Stimulated activated CD8-positive, alpha-beta memory T cell treated with anti-CD3 and anti-CD28 coated beads, Interleukin-4, amount 100 ng/mL, for 48 hours (primary cell): ENCODE results near the gene GFER.
"Not testable (repeated sequence)": the region's sequence is repeated elsewhere in the genome, so short reads cannot be mapped to it uniquely, and the experiment has no call there.

ENCODE experiments used
- DNase-seq: peaks from one replicate; pipeline ENCODE4 v3.0.0-alpha.2; 2020

GFER gene

DNA sequence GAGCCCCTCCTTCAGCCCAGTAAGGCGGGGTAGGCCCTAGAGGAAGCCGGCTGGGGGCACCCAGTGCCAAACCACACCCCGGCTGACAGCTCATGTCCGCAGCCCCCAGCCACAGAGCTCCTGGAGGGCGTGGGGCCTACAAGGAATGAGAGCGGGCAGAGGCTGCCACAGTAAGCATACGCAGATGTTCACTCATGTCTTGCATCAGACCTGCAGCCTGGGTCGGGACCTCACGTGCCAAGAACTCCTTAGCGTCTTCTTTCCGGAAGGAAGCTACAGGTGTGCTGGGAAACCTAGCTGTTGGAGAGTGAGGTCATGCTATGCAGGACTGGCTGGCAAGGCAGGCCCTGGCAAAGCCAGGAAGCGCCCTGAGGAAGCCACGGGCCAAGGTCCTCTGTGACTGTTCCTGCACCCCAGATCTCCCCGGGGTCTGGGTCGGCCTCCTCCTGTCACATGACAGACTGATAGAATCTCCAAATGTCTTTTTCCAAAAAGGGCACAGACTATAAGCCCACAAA is 24.1 kb downstream of the GFER start:
- peak; percentile 67 for DNase-seq

DNA sequence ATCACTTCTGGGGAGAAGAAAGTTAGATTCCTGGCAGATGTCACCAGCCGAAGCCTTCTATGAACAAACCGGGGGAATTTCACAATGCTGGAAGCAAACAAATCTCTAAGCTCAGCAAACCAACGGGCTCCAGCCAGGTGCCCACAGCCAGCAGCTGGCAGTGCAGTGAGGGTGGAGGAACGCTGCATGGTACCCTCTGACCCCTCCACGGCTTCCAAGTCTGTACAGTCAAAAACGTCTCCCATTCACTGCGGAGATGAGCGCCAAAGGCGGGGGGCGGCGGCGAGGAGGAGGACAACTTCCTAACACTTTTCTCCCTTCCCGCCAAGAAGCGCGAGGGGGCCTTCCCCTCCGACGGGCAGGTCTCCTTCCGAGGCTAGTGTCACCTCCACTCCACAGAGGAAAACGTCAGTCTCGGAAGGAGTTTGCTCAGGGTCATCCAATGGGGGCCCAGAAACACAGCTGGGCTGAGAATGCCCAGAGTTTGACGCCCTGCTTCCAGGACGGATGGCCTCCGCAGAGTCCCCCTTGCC is 24.7 kb downstream of the GFER start:
- DNase-seq = peak; percentile 64

DNA sequence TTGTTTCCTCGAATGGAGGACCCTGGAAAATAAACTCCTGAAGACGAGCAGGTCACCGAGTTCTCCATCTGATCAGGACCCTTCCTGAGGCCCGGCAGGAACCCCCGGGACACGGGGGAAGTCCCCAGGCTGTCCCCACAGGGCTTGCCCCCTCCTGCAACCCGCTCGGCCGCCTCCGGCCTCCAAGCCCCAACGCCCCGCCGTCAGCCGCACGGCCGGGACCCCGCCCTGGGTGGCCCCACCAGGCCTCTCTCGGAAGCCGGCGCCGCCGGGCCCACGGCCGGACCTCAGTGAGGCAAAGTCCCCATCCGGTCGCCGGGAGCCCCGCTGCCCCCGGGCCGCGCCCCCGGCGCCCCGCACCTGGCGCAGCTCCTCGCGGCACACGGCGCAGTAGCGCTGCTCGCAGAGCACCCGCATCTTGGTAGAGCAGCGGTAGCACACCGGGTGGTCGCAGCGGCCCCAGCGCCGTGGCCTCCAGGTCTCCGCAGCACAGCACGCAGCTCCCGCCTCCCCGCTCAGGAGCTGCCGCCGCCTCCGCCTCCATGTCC is 25.2 kb downstream of the GFER start:
- DNase-seq = no peak

DNA sequence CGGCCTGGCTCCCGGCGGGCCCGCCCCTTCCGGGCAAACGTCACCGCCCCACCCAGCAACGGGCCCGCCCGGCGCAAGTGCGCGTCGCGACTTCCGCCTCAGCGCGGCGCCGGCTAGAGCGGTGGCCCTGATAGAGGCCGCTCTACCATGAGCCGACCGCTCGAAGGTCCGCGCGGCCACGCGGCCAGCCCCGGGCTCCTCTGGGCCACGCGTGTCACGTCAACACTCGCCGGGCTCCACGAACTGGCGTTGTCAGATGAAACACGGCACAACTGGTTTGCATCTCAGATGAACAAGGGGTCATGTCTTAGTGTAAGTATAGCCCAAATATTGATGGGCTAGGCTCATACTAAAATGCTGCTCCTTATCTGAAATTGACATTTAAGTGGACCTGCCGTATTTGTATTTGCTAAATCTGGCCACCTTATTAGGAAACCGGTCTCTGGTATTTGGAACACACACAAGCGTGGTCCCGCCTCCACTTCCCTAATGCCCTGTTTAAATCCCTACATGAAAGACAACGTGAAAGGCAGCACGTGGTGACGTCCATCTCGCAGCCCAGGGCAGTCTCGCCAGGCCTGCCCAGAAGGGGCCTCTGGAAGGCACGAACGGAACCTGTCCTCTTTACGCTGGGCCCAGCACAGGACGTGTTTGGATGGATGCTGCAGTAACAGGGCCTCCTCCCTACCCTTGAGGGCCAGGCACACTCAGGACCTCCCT is 26.0 kb downstream of the GFER start, which contains the start of gene ZNF598:
Gene ZNF598 (minus strand): TSS at position 31 of the 720 bp plus-strand sequence.
- peak; percentile 83 for DNase-seq

DNA sequence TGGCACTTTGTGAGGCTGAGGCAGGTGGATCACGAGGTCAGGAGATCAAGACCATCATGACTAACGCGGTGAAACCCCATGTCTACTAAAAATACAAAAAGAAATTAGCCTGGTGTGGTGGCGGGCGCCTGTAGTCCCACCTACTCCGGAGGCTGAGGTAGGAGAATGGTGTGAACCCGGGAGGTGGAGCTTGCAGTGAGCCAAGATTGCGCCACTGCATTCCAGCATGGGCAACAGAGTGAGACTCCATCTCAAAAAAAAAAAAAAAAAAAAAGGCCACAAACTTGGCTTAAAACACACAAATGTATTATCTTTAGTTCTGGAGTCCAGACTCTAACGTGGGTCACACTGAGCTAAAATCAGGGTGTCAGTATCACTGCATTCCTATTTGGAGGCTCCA is 27.7 kb downstream of the GFER start:
- DNase-seq = not testable (repeated sequence)

DNA sequence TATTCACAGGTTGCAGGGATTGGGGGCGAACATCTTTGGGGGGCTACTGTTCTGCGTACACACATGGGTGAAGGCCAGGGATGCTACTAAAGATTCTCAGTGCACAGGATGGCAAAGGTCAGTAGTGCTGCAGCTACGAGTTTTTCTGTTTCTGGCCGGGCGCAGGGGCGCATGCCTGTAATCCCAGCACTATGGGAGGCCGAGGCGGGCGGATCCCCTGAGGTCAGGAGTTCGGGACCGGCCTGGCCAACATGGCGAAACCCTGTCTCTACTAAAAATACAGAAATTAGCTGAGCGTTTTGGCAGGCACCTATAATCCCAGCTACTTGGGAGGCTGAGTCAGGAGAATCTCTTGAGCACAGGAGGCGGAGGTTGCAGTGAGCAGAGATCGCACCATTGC is 29.5 kb downstream of the GFER start:
- no peak for DNase-seq

DNA sequence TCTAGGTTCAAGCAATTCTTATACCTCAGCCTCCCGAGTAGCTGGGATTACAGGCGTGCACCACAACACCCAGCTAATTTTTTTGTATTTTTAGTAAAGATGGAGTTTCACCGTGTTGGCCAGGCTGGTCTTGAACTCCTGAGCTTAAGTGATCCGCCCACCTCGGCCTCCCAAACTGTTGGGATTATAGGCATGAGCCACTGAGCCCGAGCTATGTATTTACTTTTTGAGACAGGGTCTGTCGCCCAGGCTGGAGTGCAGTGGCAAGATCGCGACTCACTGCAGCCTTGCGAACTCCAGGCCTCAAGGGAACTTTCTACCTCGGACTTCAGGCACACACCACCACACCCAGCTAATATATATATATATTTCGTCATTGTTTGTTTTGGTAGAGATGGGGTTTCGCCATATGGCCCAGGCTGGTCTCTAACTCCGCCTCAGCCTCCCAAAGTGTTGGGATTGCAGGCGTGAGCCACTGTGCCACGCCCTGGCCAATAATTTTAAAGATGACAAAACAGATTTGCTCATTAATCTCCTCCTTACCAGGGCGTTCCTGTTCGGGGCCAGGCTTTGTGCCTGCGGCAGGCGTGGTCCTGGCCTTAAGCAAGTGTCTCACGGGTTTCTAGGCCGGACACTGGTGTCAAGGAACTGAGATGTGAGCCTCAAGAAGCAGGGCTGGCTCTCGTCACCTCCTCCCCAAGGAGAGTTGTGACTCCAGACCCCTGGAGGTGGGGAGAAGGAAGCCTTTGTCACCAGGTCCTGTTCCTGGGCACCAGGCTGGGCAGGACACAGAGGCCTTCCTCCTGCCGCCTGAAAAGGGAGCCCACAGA is 31.3 kb downstream of the GFER start:
- no peak for DNase-seq

DNA sequence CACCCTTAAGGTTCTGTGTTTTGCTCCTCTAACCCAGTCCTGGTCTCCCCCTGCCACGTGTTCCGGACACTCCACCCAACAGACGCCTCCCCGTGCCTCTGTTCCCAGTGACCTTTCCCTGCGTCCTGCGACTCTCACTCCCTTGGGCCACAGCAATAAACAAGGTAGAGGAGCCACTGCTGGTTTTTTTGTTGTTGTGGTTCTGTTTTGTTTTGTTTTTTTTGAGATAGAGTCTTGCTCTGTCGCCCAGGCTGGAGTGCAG is 31.9 kb downstream of the GFER start:
- DNase-seq = no peak

DNA sequence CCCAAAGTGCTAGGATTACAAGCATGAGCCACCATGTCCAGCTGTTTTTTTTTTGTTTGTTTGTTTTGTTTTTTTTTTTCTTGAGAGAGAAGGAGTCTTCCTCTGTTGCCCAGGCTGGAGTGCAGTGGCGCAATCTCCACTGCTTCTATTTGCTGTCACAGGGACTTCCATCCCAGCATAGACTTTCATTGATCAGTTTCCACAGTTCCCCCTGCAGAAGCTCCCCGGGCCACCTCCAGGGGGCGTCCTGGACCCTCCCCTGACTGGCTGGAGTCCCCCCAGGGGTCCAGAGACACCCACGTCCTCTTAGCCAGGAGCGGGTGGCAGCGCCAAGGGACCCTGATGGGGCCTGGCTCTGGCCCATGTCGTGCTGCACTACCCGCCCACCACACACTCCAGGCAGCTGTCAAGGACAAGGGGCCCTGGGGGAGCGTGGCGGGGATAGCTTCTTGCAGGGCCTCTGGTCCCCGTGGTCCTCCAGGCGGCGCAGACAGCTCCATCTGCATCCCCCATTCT is 32.5 kb downstream of the GFER start:
- peak; percentile 61 for DNase-seq

DNA sequence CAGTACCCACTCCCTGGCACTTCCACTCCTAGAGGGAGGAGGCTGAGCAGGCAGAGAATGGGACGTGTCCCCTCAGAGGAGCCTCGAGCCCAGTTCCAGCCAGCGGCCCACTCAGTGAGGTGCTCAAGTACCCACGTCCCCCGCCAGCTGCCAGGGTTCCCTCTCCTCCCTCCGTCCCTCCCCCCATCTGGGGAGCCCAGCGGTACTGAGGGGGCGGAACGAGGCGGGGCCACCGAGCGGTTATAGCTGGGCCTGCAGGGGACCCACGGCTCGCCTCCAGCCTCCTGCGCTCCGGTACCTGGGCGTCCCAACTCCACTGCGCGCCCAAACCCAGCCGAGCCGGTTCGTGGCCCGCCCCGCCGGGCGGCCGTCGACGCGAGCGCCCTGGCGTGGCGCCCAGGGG is 35.5 kb downstream of the GFER start, which contains the start of gene NPW:
Gene NPW (plus strand): TSS at position 268 of the 403 bp plus-strand sequence.
- peak; percentile 67 for DNase-seq

DNA sequence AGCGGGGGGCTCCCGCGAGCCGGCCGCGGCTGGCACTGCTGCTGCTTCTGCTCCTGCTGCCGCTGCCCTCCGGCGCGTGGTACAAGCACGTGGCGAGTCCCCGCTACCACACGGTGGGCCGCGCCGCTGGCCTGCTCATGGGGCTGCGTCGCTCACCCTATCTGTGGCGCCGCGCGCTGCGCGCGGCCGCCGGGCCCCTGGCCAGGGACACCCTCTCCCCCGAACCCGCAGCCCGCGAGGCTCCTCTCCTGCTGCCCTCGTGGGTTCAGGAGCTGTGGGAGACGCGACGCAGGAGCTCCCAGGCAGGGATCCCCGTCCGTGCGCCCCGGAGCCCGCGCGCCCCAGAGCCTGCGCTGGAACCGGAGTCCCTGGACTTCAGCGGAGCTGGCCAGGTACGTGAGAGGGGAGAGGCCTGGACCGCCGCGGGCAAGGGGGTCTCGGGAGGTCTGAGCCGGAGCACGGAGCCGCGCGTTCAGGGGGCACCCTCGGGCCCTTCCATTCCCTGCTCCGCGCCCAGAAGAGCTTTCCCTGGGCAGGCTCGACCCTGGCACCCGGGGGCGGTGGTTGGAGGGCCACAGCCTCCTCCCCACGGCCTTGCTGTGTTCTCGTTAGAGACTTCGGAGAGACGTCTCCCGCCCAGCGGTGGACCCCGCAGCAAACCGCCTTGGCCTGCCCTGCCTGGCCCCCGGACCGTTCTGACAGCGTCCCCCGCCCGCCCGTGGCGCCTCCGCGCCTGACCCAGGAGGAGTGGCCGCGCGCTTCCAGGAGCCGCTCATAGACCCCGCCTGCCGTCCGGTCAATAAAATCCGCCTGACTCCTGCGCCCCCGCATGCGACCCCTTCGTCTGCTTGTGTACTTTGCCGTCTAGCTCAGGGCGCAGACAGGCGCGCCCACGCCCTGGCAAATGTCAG is 36.2 kb downstream of the GFER start:
- no peak for DNase-seq

DNA sequence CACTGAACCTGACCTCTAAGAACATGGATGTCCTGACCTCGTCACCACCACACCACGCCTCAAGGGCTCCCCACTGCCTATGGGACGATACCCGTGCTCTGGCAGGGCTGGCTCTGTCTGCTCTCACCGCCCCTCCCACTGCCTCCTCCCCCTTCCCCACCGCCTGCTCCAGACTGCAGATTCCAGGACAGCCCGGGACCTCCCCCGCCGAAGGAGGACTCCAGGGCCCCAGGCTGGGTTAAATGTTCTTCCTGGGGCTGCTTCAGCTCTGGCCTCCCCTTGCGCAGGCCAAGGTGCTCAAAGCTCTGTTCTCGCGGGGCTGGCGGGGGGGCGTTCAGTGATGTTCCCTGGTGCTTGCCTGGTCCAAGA is 38.7 kb downstream of the GFER start:
- peak; percentile 57 for DNase-seq

DNA sequence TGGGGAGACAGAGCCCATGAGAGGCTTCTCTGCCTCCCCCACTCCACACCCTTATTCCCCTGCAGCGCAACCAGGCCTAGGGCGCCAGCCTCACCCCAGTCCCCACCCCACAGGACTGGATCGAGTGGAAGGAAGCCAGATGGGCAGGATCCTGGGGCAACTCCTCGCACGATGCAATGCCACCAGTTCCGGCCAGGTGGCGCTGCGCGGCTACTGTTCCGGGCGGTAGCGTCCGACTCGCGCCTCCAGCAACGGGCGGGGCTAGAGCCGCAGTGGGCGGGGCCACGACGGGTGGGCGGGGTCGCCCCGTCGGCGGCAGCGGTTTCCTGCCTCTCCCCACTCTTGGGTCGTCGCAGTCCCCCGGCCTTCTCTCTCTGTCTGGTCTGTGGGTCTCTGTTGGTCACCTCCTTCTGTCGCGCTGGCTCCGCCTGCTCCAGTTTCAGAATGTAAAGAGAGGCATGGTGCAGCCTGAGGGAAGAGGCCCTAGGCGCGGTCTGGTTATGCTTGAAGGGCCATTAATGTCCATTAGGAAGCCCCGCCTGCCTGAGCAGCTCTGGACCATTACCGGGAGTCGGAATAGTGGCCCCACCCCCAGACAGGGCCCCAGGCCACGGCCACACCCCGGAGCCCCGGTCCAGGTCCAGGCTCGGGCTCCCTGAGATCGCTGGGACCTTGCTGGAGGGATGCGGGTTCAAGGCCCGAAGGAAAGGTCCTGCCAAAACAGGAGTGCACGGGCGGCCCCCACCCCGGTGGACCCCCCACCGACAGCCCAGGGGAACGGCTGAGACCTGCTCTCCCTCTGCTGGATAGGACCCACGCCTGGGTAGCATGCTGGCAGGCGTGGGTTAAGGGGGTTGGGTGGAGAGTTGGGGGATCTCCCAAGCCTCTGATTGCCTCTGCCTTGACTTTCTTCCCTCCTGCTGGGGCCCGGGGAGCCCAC is 39.4 kb downstream of the GFER start:
- DNase-seq = peak; percentile 99

DNA sequence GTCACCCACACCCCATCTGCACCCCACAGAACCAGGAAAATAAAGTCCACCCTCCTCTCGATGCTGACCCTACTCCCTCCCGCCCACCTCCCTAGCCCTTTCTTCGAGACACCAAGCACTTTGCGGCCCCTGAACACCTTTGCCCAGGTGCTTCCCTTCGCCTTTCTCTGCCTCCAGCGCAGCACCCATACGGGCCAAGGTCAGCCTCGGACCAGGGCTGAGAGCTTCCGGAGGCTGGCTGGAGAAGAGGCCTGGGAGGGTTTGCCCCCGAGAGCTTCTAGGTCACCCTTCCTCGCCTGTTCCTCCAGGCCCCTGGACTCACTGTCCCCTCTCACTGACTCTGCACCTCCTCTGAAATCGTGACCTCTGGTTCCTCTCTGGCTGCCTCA is 40.0 kb downstream of the GFER start:
- DNase-seq = no peak

DNA sequence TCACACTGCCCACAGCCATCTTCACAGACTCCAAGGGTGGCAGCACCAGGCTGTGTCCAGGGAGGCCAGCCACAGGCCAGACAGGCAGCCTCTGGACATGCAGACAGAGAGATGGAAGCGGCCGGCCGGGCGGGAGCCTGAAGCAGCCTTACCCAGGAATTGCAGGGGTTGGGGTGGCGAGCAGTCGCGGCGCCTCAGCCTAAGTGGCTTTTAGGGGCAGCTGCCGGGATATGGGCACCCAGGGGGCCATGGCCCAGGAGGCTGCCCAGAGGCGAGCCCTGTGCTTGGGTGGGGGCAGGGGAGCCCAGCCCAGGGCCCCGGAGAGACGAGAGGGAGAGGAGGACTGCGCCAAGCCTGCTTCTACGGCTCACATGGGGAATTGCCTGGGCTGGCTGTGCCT is 41.3 kb downstream of the GFER start:
- no peak for DNase-seq

DNA sequence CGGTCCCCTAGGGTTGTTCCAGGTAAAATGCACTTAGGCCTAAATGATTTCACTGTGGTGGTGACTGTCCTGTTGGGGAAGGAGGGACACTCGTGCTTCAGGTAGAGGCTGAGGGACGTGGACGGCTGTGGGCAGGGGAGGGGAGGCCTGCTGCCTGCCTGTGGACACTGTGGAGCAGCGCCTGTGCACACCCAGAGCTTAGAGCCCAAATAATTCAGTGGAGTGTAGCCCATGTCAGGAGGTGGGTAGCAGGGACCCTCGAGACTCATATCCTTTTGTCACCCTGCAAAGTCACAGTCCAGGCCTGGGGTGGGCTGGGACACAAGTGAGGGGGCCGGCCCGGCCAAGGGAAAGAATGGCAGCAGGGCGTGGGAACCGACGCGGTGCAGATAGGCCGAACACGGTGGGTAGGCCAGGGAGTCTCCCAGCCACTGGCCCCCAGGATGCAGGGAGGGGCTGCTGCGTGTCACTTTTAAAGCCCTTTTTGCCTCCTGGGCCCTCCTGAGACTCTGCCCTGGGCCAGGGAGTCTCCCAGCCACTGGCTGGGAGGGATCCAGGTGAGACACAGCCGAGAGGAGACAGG is 42.0 kb downstream of the GFER start:
- DNase-seq = no peak

DNA sequence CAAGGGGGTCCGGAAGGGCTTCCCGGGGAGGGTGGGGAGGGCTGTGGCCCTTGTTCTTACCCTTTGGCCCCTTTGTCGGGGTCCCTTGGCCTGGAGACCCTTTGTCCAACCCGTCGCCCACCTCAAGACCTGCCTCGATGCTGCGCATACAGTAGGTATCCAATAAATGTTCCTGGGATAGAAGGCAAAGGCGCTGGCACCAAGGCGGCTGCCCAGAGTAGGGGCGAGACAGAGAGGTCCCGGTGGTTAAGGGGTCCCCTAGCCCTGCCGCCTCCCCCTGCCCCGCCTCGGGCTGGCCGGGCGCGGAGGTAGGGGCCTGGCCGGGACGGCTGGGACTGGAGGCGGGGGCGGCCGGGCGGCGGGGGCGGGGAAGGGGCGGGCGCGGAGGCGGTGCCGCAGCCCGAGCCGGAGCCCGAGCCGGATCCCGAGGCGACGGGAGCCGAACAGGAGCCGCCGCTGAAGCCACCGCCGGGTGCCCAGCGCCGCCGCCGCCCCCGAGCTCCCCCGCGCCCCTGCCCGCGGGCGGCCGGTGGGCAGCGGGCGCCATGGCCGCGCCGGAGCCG is 42.5 kb downstream of the GFER start, which contains the start of gene NHERF2:
Gene NHERF2 (plus strand): TSS at position 442 of the 563 bp plus-strand sequence. CDS start 104 bp downstream, at position 546.
- DNase-seq = no peak

DNA sequence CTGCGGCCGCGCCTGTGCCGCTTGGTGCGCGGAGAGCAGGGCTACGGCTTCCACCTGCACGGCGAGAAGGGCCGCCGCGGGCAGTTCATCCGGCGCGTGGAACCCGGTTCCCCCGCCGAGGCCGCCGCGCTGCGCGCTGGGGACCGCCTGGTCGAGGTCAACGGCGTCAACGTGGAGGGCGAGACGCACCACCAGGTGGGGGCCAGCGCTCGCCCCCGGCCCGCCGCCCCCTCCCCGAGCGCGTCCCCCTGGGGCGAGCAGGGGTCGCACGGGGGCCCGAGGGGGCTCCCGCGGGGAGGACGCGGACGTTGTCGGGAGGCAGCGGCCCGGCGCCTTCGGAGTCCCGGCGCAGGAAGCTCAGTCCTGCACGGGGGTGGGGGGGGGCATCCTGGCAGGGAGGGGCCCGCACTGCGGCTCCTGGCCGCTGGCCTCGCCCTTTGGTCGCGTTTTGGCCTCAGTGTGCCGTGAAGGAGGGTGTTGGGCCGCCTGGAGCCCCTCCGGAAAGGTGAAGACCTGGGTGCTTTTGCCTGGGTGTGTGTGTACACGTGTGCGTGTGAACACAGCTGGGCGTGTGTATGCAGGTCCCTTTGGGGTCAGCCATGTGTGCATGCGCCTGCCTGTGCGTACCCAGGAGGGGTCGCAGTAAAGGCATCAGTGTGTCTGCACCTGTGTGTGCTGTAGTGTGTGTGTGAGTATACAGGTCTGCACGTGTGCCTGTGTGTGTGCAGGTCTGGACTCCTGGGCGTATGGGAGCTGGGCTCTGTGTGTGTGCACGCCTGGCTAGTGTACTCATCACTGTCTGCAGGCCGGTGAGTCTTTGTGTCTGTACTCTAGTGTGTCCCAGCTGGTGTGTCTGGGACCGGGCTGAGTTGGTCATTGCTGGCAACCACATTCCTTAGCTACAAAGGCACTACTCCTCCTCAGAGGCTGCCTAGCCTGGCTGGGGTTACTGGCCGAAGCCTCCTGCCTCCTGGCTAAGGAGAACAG is 43.3 kb downstream of the GFER start:
- DNase-seq = no peak

DNA sequence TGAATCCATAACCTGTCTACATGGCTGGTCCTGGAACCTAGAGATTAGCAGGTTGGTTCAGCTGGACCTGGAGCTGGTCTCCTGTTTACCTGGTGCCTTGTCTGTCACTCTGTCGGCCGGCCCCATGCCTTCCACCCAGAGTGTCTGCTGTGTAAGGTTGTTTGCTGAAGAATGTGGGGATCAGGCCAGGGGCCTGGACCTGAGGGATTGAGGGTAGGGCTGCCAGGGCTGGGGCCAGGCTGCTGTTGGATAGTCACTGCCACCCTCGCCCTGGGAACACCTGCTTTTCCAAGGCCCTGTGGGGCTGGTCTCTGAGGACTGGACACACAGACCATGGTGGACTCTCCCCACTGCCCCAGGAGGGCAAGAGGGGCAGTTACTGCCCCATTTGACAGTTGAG is 44.2 kb downstream of the GFER start:
- no peak for DNase-seq
